BJ (cell line): ENCODE results near the gene CNTN5. TPM values are rescaled to one million over a fixed set of nuclear protein-coding genes. Genes with fewer than 3 reads are reported as not detected.

Experiments used
- CTCF ChIA-PET: fragments of 350-600 bp; formaldehyde crosslinking; extraction: SDS; loops from one replicate; lab custom pipeline; 2021; ENCODE audit warnings: antibody characterized with exemption, inconsistent platforms; lab: Yijun Ruan, JAX
- POLR2A ChIA-PET: fragments of 300-600 bp; sonication (Branson Sonifier 250); formaldehyde crosslinking; extraction: SDS; loops from one replicate; lab custom pipeline; 2021; ENCODE audit warnings: antibody characterized with exemption; lab: Charles Lee
- DNase-seq: peaks from one replicate; pipeline ENCODE4 v3.0.0-alpha.2; 2011; ENCODE audit warnings: low read depth
- H3K27me3 ChIP-seq: 2 replicates; pipeline ENCODE4 v1.6.0; 2011; ENCODE audit warnings: low read length; ENCODE audit not compliant: control insufficient read depth, insufficient read depth
- H3K36me3 ChIP-seq: 2 replicates; pipeline ENCODE4 v1.5.1; 2011; ENCODE audit warnings: low read length; ENCODE audit not compliant: control insufficient read depth, insufficient read depth
- H3K4me3 ChIP-seq: 2 replicates; pipeline ENCODE4 v1.5.1; 2011; ENCODE audit warnings: low read depth, mild to moderate bottlenecking, control low read depth, low read length
- CTCF ChIP-seq: IDR thresholded peaks from 2 replicates; pipeline ENCODE4 v1.5.1; 2011; ENCODE audit warnings: low read depth, mild to moderate bottlenecking, control low read depth, inconsistent platforms, low read length, moderate library complexity; ENCODE audit not compliant: insufficient read depth
- polyA plus RNA-seq: library from polyadenylated mRNA; depleted of rRNA; stranded (reverse); fragments of >200 nt; gene quantifications from 2 replicates; pipeline ENCODE4 v1.2.3, GENCODE V29; 2011

CNTN5 gene
- polyA plus RNA-seq, 1 experiment: not detected

GRCh38 chr11:99706848-99707247 lies 686.1 kb downstream of the CNTN5 start:
- no peaks in the 10 kb centered on the region for H3K36me3 ChIP-seq
- ChIA-PET CTCF (no interaction called here), POLR2A (no interaction called here)
- no peak for DNase-seq
- no peak overlapping the region for H3K4me3 ChIP-seq
- H3K27me3 ChIP-seq: no peaks in the 10 kb centered on the region
- TF ChIP-seq CTCF: no peak

DNA sequence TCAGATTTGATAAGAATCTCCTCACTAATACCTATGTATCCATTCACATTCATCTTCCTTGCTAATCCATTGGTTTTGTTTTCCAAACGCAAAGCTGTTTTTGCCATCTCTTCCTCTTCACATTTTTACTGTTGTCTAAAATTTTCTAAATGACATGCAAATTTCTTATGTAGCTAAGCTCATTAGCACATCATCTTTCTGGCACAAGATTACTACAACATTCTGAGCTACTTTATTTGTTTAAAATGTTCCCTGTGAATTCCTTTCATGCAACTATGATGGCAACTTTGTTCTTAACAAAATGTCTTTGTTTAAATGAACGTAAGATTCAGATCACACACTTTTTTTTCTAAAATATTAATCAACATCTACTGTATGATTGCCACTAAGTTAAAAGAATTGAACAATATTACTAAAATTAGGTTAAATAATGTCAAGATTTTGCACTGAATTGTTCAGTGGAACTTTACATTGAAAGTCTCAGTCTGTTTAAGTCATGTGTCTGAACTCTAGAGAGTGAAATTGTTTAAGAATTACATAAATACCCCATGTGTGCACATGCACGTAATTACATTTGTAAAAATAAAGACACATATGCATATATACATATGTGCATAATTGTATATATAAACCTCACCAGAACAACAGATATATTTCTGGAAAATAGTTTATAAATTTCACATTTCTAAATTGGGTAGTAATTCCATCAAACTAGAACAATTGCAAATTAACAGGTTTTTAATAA lies 688.4 kb downstream of the CNTN5 start:
- no peak for TF ChIP-seq CTCF
- ChIA-PET POLR2A (no interaction called here), CTCF (no interaction called here)
- no peaks in the 10 kb centered on the region for H3K36me3 ChIP-seq
- no peak for DNase-seq
- H3K27me3 ChIP-seq: no peaks in the 10 kb centered on the region
- no peak overlapping the region for H3K4me3 ChIP-seq

GRCh38 chr11:99716302-99716701 lies 695.6 kb downstream of the CNTN5 start:
- H3K4me3 ChIP-seq: no peak overlapping the region
- no peak for TF ChIP-seq CTCF
- CTCF ChIA-PET: no interaction called here
- H3K36me3 ChIP-seq: no peaks in the 10 kb centered on the region
- H3K27me3 ChIP-seq: no peaks in the 10 kb centered on the region
- DNase-seq: no peak
- POLR2A ChIA-PET: no interaction called here

DNA sequence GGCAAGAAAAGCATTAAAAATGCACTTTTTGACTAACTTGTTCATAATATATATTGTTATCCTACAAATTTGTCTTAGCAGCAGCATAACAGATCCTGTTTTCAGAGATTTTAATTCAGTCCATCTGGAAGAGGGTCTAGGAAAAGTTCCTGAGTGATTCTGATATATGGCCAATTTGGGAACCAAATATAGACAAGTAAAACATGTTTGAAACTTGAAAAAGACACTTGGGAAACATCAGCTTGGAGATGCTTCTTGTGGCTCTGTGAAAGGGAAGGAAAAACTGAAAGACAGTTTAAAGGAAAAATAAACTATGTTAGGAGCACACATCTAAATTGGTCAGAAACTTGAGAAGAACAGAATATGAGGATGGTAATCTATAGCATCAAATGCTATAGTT lies 697.5 kb downstream of the CNTN5 start:
- no peak for TF ChIP-seq CTCF
- H3K36me3 ChIP-seq: no peaks in the 10 kb centered on the region
- POLR2A ChIA-PET: no interaction called here

DNA sequence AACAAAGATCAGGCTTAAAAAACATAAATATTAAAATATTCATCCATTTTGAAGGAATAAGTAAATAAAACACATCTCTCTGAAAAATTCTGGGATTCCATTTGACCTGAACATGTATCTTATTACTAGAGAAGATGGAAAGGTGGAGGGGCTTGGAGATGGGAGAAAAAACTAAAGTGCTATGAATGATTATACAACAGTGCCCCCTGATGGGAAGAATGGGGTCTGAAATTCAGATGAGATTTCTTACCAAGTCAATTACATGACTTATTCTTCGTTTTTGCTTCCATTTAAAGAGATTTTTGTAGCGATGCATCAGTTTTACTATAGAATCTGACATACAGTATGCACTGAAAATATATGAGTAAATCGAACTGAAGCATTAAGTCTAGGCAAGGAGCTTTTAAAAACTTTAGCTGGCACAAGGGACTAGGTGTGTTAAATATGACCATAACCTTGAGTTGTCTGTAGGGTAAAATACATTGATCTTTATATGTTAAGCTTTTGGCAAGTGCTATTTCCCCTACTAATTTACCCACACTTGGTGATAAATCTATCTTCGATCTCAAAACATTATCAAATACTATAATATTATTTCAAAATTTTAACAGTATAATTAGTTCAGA lies 718.8 kb downstream of the CNTN5 start:
- ChIA-PET CTCF (no interaction called here), POLR2A (no interaction called here)
- no peaks in the 10 kb centered on the region for H3K27me3 ChIP-seq
- no peak for DNase-seq
- no peaks in the 10 kb centered on the region for H3K36me3 ChIP-seq
- H3K4me3 ChIP-seq: no peak overlapping the region
- TF ChIP-seq CTCF: no peak

More for the DNA sequence above, 697.5 kb downstream of the CNTN5 start:
- no peak for DNase-seq
- CTCF ChIA-PET: no interaction called here
- H3K4me3 ChIP-seq: no peak overlapping the region
- no peaks in the 10 kb centered on the region for H3K27me3 ChIP-seq
